Right atrium auricular region (tissue), 2 donors: ENCODE results near the gene NMU. TPM values are rescaled to one million over a fixed set of nuclear protein-coding genes. Genes with fewer than 3 reads are reported as not detected.

Experiments used
- DNase-seq: peaks from one replicate; pipeline ENCODE4 v3.0.0-alpha.2; 2019; ENCODE audit warnings: low spot score
- H3K27ac ChIP-seq, 2 donors: fragments of 200-600 bp; sonication (generic); 1 replicate in 1 of 2; 2 replicates in 1 of 2; pipeline ENCODE4 v1.5.1; 2016 to 2019
- H3K27me3 ChIP-seq, 2 donors: fragments of 200-600 bp; sonication (generic); one replicate each; pipeline versions ENCODE4 v1.5.1 to v1.6.0; 2017 to 2019
- H3K36me3 ChIP-seq: fragments of 200-600 bp; sonication (generic); one replicate; pipeline ENCODE4 v1.5.1; 2016
- H3K4me1 ChIP-seq, 2 donors: fragments of 200-600 bp; sonication (generic); one replicate each; pipeline versions ENCODE4 v1.5.1 to v1.6.0; 2017 to 2019
- H3K4me3 ChIP-seq, 2 donors: fragments of 200-600 bp; sonication (generic); 1 replicate in 1 of 2; 2 replicates in 1 of 2; pipeline ENCODE4 v1.5.1; 2017 to 2019; ENCODE audit warnings: mild to moderate bottlenecking in 1 of 2, moderate library complexity in 1 of 2
- H3K9me3 ChIP-seq, 2 donors: fragments of 200-600 bp; sonication (generic); one replicate each; pipeline ENCODE4 v1.5.1; 2019
- CTCF ChIP-seq, 2 donors: fragments of 200-600 bp; sonication (generic); IDR thresholded peaks; one replicate each; pipeline ENCODE4 v1.5.1; 2019; ENCODE audit warnings: antibody characterized with exemption in 2 of 2
- total RNA-seq, 2 donors: library from RNA; depleted of rRNA; stranded (reverse); fragments of >200 nt; gene quantifications; one replicate each; pipeline ENCODE4 v1.1.0, GENCODE V29; 2016

Gene NMU
- total RNA-seq, 2 donors from 2014 or later = 0.47 TPM; not detected in 1

GRCh38 chr4:55546756-55547465 lies 89.2 kb downstream of the NMU start, which contains the start of gene CLOCK:
CLOCK (minus strand) TSS chr4:55546909; CDS start chr4:55482785, 64,124 bp downstream.
- H3K27me3 ChIP-seq = no peaks in the 10 kb centered on the region
- H3K4me3 ChIP-seq = peak within 1 kb of the TSS; percentile 88 to 96
- no peaks in the 10 kb centered on the region for H3K9me3 ChIP-seq
- H3K36me3 ChIP-seq = no peaks in the 10 kb centered on the region
- DNase-seq = peak; percentile 79
- H3K27ac ChIP-seq = peak within 1 kb of the TSS; percentile 99
- TF ChIP-seq CTCF (IDR thresholded peaks at IDR 0.05) = peak; percentile 54 to 57
- H3K4me1 ChIP-seq = peaks cover 0 to 17% of the 10 kb centered on the region in 2 donors

- DNase-seq = no peak
- no peak for TF ChIP-seq CTCF (IDR thresholded peaks at IDR 0.05)
- Histone ChIP-seq H3K4me1 (peaks cover 0 to 17% of the 10 kb centered on the region in 2 donors), H3K36me3 (no peaks in the 10 kb centered on the region), H3K4me3 (peak overlapping the region; percentile 88 to 96), H3K27me3 (no peaks in the 10 kb centered on the region), H3K9me3 (no peaks in the 10 kb centered on the region), H3K27ac (peak overlapping the region; percentile 99)
These were observed 89.7 kb downstream of the NMU start for GRCh38 chr4:55546506-55546755.

GRCh38 chr4:55545641-55546505 lies 90.2 kb downstream of the NMU start:
- Histone ChIP-seq H3K4me3 (peak overlapping the region; percentile 88 to 96), H3K36me3 (no peaks in the 10 kb centered on the region), H3K27ac (peak overlapping the region; percentile 99), H3K4me1 (peaks cover 0 to 17% of the 10 kb centered on the region in 2 donors), H3K9me3 (no peaks in the 10 kb centered on the region), H3K27me3 (no peaks in the 10 kb centered on the region)
- peak; percentile 76 for DNase-seq
- TF ChIP-seq CTCF (IDR thresholded peaks at IDR 0.05) = no peak

Other genes starting within 250 kb of the NMU start
- 10 to 100 TPM; 75.5 to 90.1 TPM for gene TMEM165, start 240.3 kb downstream of the NMU start, total RNA-seq
- gene CLOCK, start 89.4 kb downstream of the NMU start, total RNA-seq = 10 to 100 TPM; 29.8 to 33.2 TPM
- not detected for gene PDCL2, start 44.1 kb downstream of the NMU start, total RNA-seq
- not detected for gene EXOC1L, start 183.5 kb upstream of the NMU start, total RNA-seq
- gene EXOC1, start 217.3 kb upstream of the NMU start, total RNA-seq = 10 to 100 TPM; 18.0 to 18.4 TPM